Heart left ventricle (tissue), 16 donors: ENCODE measurements around the gene ERGIC1. TPM values are rescaled to one million over a fixed set of nuclear protein-coding genes. Genes with fewer than 3 reads are reported as not detected.

Experiments used
- ATAC-seq, 4 donors: fragments of 200-7000 bp; cut with Tn5 transposase; one replicate each; pipeline ENCODE4 v1.9.1; 2020 to 2022; ENCODE audit warnings: moderate library complexity in 4 of 4, mild to moderate bottlenecking in 3 of 4, moderate number of reproducible peaks in 1 of 4
- DNase-seq, 5 donors: peaks; one replicate each; pipeline ENCODE4 v3.0.0-alpha.2; 2020
- H3K27ac ChIP-seq, 12 donors: fragments of 200-600 bp; sonication (generic) in 4 of 12; one replicate each; pipeline versions ENCODE4 v1.5.0 to v1.8.0; 2016 to 2022; ENCODE audit warnings: mild to moderate bottlenecking in 2 of 12
- H3K27me3 ChIP-seq, 9 donors: fragments of 200-600 bp; sonication (generic) in 2 of 9; one replicate each; pipeline versions ENCODE4 v1.5.1 to v1.8.0; 2016 to 2022; ENCODE audit warnings: mild to moderate bottlenecking in 3 of 9
- H3K36me3 ChIP-seq, 9 donors: fragments of 200-600 bp; sonication (generic) in 2 of 9; one replicate each; pipeline versions ENCODE4 v1.5.0 to v1.8.0; 2018 to 2022; ENCODE audit warnings: mild to moderate bottlenecking in 2 of 9
- H3K4me1 ChIP-seq, 12 donors: fragments of 200-600 bp; sonication (generic) in 4 of 12; one replicate each; pipeline versions ENCODE4 v1.5.0 to v1.8.0; 2016 to 2022; ENCODE audit warnings: mild to moderate bottlenecking in 3 of 12
- H3K4me3 ChIP-seq, 12 donors: fragments of 200-600 bp; sonication (generic) in 4 of 12; one replicate each; pipeline versions ENCODE4 v1.5.0 to v1.8.0; 2017 to 2022; ENCODE audit warnings: mild to moderate bottlenecking in 9 of 12, moderate library complexity in 4 of 12
- H3K9me3 ChIP-seq, 12 donors: fragments of 200-600 bp; sonication (generic) in 4 of 12; one replicate each; pipeline versions ENCODE4 v1.5.0 to v1.8.0; 2016 to 2022; ENCODE audit warnings: mild to moderate bottlenecking in 1 of 12
- POLR2A ChIP-seq, 2 donors: fragments of 450-650 bp; IDR thresholded peaks; one replicate each; pipeline ENCODE4 v1.6.1; 2017; ENCODE audit warnings: antibody characterized with exemption in 2 of 2, mild to moderate bottlenecking in 2 of 2, moderate library complexity in 2 of 2
- WGBS, 4 donors: extraction: QIAGEN DNeasy Blood & Tissue Kit in 2 of 4; methylation state at CpG; one replicate each; pipeline versions ENCODE4 v1.1.5 to v1.1.7; 2013 to 2018; 5-methylcytosine and 5-hydroxymethylcytosine counted together
- intact Hi-C, 10 donors: fragments of 100-400 bp; cut with DNase I; formaldehyde crosslinking; loops; one replicate each; pipeline versions ENCODE4 v1.11.1 to v1.14.2; 2022
- polyA plus RNA-seq, 2 donors: library from polyadenylated mRNA; stranded (reverse); fragments of 200-250 nt; gene quantifications; one replicate each; pipeline ENCODE4 v1.2.3, GENCODE V29; 2013
- total RNA-seq, 9 donors: library from RNA; depleted of rRNA in 2 of 9; stranded (reverse); fragments of >200 nt in 2 of 9; fragmentation: NEBNext Ultra II Directional in 3 of 9; extraction: Animal tissue kit (Norgen Biotek cat#: 25700) in 3 of 9; gene quantifications; one replicate each; pipeline versions ENCODE4 v1.1.0 to v1.2.4, GENCODE V29; 2016 to 2023
- TF ChIP-seq, protein P1 (sequence below), 12 donors: fragments of 200-600 bp; sonication (generic) in 4 of 12; IDR thresholded peaks; one replicate each; pipeline versions ENCODE4 v1.5.0 to v1.8.0; 2018 to 2022; ENCODE audit warnings: antibody characterized with exemption in 12 of 12, mild to moderate bottlenecking in 5 of 12
- donor health status: ischemic (EF 13 %, LVEDD 7.1; RV severe dilation, severe dysfunction).
- donor health status: healthy with polysubstance abuse.
- donor health status: DM: no; HTN: yes; CAD: no.
- donor health status: DM: no; HTN: no; CAD: no.
- donor health status: ischemic (EF 25% LVEDD 6.9; RV normal size, moderate dysfunction).
- donor health status: ischemic (EF 25% LVEDD 5.7; RV mildly dilated, moderate dysfunction).
- donor health status: healthy.
- donor health status: DM: yes; HTN: yes; CAD: no.
- donor health status: ischemic (EF 35%, LVEDD 5.7; RV mildly dilated, moderate dysfunction).
- donor health status: nonischemic (EF 11% LVEDD 7.7; RV severe dilation, severe dysfunction).
- donor health status: DM: yes; HTN: yes; CAD: no.
- donor health status: PGD.
- donor health status: ischemic (EF 29% LVEDD 5.4; RV normal size, mild dysfunction).
- donor health status: nonischemic (EF 23%, LVEDD 6.1; RV moderate dilation, normal function).

The ERGIC1 gene
- total and polyA plus RNA-seq, 11 donors, result 66.6 to 115 (median 84.9) TPM

DNA sequence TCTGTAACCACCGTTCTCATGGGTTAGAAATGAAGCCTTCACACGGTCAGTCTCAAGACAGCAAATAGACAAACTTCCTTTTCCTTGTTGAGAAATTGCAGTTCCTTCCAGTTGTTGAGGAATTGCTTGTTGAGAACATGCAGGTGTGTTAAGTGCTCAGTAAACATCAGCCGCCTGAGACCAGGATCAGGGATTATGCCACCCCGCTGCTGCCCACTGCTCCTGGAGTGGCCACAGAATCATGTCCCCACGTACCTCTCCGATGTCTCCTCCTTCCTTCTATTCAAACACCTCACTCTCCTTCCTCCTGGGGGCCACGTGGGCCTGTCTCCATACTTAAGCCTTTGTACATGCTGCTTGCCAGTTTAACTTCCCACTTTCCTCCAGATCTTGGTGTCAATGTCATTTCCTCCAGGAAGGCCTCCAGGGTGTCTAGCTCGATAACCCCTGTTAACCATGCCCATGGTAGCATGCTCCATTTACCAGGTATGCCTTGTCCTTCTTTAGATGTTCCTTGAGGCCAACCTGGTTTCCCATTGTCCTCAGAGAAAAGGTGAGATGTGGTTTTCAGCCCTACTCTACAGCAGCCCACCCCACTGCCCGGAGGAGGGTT, 91.4 kb downstream of the ERGIC1 start:
- DNase-seq (no peak), ATAC-seq (no peak)
- TF ChIP-seq, protein P1, sequence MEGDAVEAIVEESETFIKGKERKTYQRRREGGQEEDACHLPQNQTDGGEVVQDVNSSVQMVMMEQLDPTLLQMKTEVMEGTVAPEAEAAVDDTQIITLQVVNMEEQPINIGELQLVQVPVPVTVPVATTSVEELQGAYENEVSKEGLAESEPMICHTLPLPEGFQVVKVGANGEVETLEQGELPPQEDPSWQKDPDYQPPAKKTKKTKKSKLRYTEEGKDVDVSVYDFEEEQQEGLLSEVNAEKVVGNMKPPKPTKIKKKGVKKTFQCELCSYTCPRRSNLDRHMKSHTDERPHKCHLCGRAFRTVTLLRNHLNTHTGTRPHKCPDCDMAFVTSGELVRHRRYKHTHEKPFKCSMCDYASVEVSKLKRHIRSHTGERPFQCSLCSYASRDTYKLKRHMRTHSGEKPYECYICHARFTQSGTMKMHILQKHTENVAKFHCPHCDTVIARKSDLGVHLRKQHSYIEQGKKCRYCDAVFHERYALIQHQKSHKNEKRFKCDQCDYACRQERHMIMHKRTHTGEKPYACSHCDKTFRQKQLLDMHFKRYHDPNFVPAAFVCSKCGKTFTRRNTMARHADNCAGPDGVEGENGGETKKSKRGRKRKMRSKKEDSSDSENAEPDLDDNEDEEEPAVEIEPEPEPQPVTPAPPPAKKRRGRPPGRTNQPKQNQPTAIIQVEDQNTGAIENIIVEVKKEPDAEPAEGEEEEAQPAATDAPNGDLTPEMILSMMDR (IDR thresholded peaks at IDR 0.05), result no peak
- no peak for TF ChIP-seq POLR2A (IDR thresholded peaks at IDR 0.05)
- Histone ChIP-seq H3K27ac (no peak overlapping the region), H3K4me1 (peaks cover 0 to 2% (median 0%) of the 10 kb centered on the region in 12 donors), H3K27me3 (no peaks in the 10 kb centered on the region), H3K36me3 (peaks cover 0 to 49% (median 24%) of the 10 kb centered on the region in 9 donors), H3K4me3 (no peak overlapping the region), H3K9me3 (no peaks in the 10 kb centered on the region)
- WGBS, 4 donors, result 83 to 89% (median 85%) methylated on average over 8 to 9 of the region's 9 CpGs
- intact Hi-C loops, result no loop called here

DNA sequence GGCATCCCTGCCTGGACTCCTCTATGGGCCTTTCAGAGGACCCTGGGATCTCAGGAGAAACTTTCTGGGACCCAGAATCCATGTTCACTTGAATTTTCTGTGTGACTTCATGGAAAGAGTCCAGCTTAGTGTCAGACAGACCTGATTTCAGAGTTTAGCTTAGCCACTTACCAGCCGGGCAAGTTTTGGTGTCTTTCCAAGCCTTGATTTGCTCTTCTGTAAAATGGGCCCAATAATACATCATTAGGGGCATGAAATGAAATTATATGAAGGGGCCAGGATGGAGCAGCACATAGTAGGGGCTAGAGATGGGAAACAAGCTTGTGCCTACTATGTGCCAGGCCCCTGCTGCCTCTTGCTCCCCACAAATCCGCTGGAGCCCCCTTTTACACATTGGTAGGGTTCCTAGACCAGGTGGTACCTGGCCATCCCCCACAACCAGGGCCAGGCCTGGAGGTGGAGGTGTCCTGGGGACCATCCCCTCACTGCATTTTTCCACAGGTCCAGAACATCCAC, 92.0 kb downstream of the ERGIC1 start:
- Histone ChIP-seq H3K36me3 (peaks cover 0 to 46% (median 24%) of the 10 kb centered on the region in 9 donors), H3K27me3 (no peaks in the 10 kb centered on the region), H3K27ac (no peak overlapping the region), H3K9me3 (no peaks in the 10 kb centered on the region), H3K4me3 (no peak overlapping the region), H3K4me1 (peaks cover 0 to 9% (median 5%) of the 10 kb centered on the region in 12 donors)
- TF ChIP-seq, protein P1 (IDR thresholded peaks at IDR 0.05), result no peak
- no peak for TF ChIP-seq POLR2A (IDR thresholded peaks at IDR 0.05)
- DNase-seq (no peak), ATAC-seq (no peak)
- 90 to 98% (median 97%) methylated on average over 2 of the region's 2 CpGs for WGBS, 4 donors
- intact Hi-C loops, result no loop called here

DNA sequence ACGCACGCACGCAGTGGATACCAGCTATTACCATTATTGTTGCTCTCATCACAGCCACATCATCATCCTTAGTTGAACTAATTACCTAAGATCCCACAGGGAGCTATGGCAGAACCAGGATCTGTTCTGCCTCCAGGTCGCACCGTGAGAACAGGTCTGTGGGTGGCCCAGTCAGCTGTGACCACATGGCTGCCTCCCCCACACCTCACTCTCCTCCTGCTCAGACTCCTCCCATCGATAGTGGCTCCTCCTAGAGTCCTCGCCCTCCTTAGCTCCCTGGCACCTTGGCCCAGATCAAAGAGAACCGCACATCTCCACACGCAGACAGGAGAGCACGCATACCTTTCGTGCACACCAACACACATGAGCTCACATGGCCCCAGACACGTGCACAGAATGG, 92.7 kb downstream of the ERGIC1 start:
- no peaks in the 10 kb centered on the region for H3K27me3 ChIP-seq
- H3K4me3 ChIP-seq, result no peak overlapping the region
- intact Hi-C loops, result no loop called here
- H3K4me1 ChIP-seq, result peaks cover 0 to 16% (median 12%) of the 10 kb centered on the region in 12 donors
- ATAC-seq (no peak), DNase-seq (no peak)
- WGBS, 4 donors, result 82 to 88% (median 87%) methylated on average over 12 of the region's 12 CpGs
- TF ChIP-seq POLR2A (IDR thresholded peaks at IDR 0.05), result no peak
- TF ChIP-seq, protein P1 (IDR thresholded peaks at IDR 0.05), result no peak
- H3K36me3 ChIP-seq, result peaks cover 0 to 39% (median 21%) of the 10 kb centered on the region in 9 donors
- H3K27ac ChIP-seq, result no peak overlapping the region
- no peaks in the 10 kb centered on the region for H3K9me3 ChIP-seq

DNA sequence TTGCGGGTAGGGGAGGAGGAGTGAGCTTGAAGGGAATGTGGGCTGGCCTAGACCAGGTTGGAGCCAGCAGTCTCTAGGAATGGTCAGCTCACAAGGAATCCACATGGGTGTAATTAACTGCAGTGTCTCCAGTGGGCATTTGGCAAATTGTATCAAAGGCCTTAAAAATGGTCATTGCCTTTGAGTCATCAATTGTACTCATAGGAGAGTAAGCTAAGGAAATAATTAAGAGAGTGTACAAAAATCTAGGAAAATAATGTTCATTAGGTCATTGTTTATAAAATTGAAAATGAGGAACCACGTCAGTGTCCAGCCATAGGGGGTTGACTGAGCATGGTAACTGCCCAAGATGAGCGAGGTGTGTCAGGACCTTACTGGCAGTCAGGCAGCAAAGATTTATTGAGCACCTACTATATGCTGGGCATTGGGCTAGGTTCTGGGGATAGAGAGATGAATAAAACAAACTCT, 95.4 kb downstream of the ERGIC1 start:
- H3K4me3 ChIP-seq, result no peak overlapping the region
- DNase-seq, result no peak
- peaks cover 0 to 36% (median 18%) of the 10 kb centered on the region in 9 donors for H3K36me3 ChIP-seq
- no peaks in the 10 kb centered on the region for H3K9me3 ChIP-seq
- peaks cover 0 to 25% (median 18%) of the 10 kb centered on the region in 12 donors for H3K4me1 ChIP-seq
- intact Hi-C loops, result loop anchor here in 1 of 10 donors (1.0 kb wide), 1 partner anchor 212 kb away; no protein-coding TSS in a partner anchor
- 91 to 99% (median 95%) methylated on average over 3 of the region's 3 CpGs for WGBS, 4 donors
- no peak overlapping the region for H3K27ac ChIP-seq
- H3K27me3 ChIP-seq, result no peaks in the 10 kb centered on the region
- TF ChIP-seq POLR2A (IDR thresholded peaks at IDR 0.05), result no peak
- TF ChIP-seq, protein P1 (IDR thresholded peaks at IDR 0.05), result no peak
- no peak for ATAC-seq
